Thoracic aorta (tissue), 2 donors: ENCODE measurements around the gene MDM4. TPM values are rescaled to one million over a fixed set of nuclear protein-coding genes. Genes with fewer than 3 reads are reported as not detected.
"Not testable (repeated sequence)": the region's sequence is repeated elsewhere in the genome, so short reads cannot be mapped to it uniquely, and the experiment has no call there.

Source experiments
- ATAC-seq: fragments of 150-250 bp; one replicate; pipeline ENCODE4 v1.8.0; 2017; ENCODE audit warnings: low read depth; ENCODE audit not compliant: insufficient number of reproducible peaks, low FRiP score
- DNase-seq: peaks from one replicate; pipeline ENCODE4 v3.0.0-alpha.2; 2020; ENCODE audit warnings: low spot score
- H3K27ac ChIP-seq, 2 donors: fragments of 200-600 bp; sonication (generic); 1 replicate in 1 of 2; 2 replicates in 1 of 2; pipeline ENCODE4 v1.5.1; 2016; ENCODE audit warnings: mild to moderate bottlenecking in 2 of 2, moderate library complexity in 2 of 2
- H3K27me3 ChIP-seq: fragments of 200-600 bp; sonication (generic); replicated peaks from 2 replicates; pipeline ENCODE4 v1.6.0; 2016; ENCODE audit warnings: mild to moderate bottlenecking; ENCODE audit not compliant: insufficient read depth
- H3K36me3 ChIP-seq: fragments of 200-600 bp; sonication (generic); one replicate; pipeline ENCODE4 v1.5.1; 2016
- H3K4me1 ChIP-seq, 2 donors: fragments of 200-600 bp; sonication (generic); 1 replicate in 1 of 2; 2 replicates in 1 of 2; pipeline versions ENCODE4 v1.5.1 to v1.6.0; 2016; ENCODE audit warnings: low read depth in 2 of 2, mild to moderate bottlenecking in 1 of 2; ENCODE audit not compliant: control insufficient read depth in 1 of 2
- H3K4me3 ChIP-seq: fragments of 200-600 bp; sonication (generic); 2 replicates; pipeline ENCODE4 v1.5.1; 2016; ENCODE audit warnings: mild to moderate bottlenecking
- H3K9me3 ChIP-seq: fragments of 200-600 bp; sonication (generic); 2 replicates; pipeline ENCODE4 v1.5.1; 2016
- total RNA-seq, 2 donors: library from RNA; depleted of rRNA; stranded (reverse); fragments of >200 nt; gene quantifications; one replicate each; pipeline versions ENCODE4 v1.1.0 to v1.2.3, GENCODE V29; 2016
- TF ChIP-seq, protein P1 (sequence below): fragments of 200-600 bp; sonication (generic); IDR thresholded peaks from one replicate; pipeline ENCODE4 v1.5.1; 2019; ENCODE audit warnings: antibody characterized with exemption

MDM4 gene
- total RNA-seq, 2 donors from 2014 or later, result 79.9 to 126 TPM

- Histone ChIP-seq H3K9me3 (no peaks in the 10 kb centered on the region), H3K36me3 (peaks cover 16% of the 10 kb centered on the region), H3K4me3 (no peak overlapping the region), H3K27me3 (no peaks in the 10 kb centered on the region), H3K4me1 (no peaks in the 10 kb centered on the region), H3K27ac (no peak overlapping the region)
- DNase-seq (no peak), ATAC-seq (no peak)
- TF ChIP-seq, protein P1, sequence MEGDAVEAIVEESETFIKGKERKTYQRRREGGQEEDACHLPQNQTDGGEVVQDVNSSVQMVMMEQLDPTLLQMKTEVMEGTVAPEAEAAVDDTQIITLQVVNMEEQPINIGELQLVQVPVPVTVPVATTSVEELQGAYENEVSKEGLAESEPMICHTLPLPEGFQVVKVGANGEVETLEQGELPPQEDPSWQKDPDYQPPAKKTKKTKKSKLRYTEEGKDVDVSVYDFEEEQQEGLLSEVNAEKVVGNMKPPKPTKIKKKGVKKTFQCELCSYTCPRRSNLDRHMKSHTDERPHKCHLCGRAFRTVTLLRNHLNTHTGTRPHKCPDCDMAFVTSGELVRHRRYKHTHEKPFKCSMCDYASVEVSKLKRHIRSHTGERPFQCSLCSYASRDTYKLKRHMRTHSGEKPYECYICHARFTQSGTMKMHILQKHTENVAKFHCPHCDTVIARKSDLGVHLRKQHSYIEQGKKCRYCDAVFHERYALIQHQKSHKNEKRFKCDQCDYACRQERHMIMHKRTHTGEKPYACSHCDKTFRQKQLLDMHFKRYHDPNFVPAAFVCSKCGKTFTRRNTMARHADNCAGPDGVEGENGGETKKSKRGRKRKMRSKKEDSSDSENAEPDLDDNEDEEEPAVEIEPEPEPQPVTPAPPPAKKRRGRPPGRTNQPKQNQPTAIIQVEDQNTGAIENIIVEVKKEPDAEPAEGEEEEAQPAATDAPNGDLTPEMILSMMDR, result no peak
Measured at GRCh38 chr1:204558467-204558866, 42.3 kb downstream of the MDM4 start.

GRCh38 chr1:204560002-204560401 is 43.8 kb downstream of the MDM4 start:
- H3K27me3 ChIP-seq, H3K4me1 ChIP-seq, H3K9me3 ChIP-seq, ATAC-seq, H3K27ac ChIP-seq, DNase-seq, H3K4me3 ChIP-seq: not testable (repeated sequence)
- peaks cover 16% of the 10 kb centered on the region for H3K36me3 ChIP-seq

DNA sequence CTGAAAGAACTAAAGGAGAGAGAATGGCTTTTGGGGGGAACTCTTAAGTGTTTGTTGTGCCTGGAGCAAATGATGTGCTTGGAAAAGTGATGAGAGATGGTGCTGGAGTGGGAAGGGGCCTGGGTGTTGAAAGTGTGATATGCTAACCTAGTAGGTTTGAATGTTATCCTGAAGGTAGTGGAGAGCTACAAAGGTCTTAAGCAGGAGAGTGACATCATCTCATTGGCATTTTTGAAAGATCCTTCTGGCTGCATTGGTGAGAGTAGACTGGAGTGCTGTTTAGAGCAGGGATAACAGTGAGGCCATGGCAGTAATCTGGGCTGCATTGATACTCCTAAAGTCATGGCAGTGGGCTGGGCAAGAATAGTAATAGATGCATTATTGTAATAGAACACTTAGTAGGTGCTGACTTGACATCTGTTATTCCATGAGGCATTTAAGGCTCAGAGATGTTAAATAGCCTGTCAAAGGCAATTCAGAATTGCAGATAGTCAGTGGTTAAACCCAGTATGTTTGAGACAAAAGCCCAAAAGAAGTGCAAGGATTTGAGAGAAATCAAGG is 44.5 kb downstream of the MDM4 start:
- no peak for ATAC-seq
- H3K4me1 ChIP-seq, result no peaks in the 10 kb centered on the region
- TF ChIP-seq, protein P1, result no peak
- H3K4me3 ChIP-seq, result no peak overlapping the region
- no peaks in the 10 kb centered on the region for H3K27me3 ChIP-seq
- no peak overlapping the region for H3K27ac ChIP-seq
- DNase-seq, result no peak
- H3K9me3 ChIP-seq, result no peaks in the 10 kb centered on the region
- H3K36me3 ChIP-seq, result peaks cover 10% of the 10 kb centered on the region

- ATAC-seq, result no peak
Measured at GRCh38 chr1:204562075-204562990, 46.1 kb downstream of the MDM4 start.

GRCh38 chr1:204563307-204563706 is 47.1 kb downstream of the MDM4 start:
- peaks cover 10% of the 10 kb centered on the region for H3K36me3 ChIP-seq
- H3K27ac ChIP-seq, result no peak overlapping the region
- H3K27me3 ChIP-seq, result no peaks in the 10 kb centered on the region
- H3K4me1 ChIP-seq, result no peaks in the 10 kb centered on the region
- TF ChIP-seq, protein P1, result no peak
- no peak for DNase-seq
- no peak for ATAC-seq
- H3K9me3 ChIP-seq, result no peaks in the 10 kb centered on the region
- no peak overlapping the region for H3K4me3 ChIP-seq

More at GRCh38 chr1:204562075-204562990, 46.1 kb downstream of the MDM4 start:
- no peak for DNase-seq
- H3K4me3 ChIP-seq, result no peak overlapping the region
- H3K9me3 ChIP-seq, result no peaks in the 10 kb centered on the region
- H3K36me3 ChIP-seq, result peaks cover 10% of the 10 kb centered on the region
- no peaks in the 10 kb centered on the region for H3K4me1 ChIP-seq
- TF ChIP-seq, protein P1, result no peak
- H3K27ac ChIP-seq, result no peak overlapping the region
- no peaks in the 10 kb centered on the region for H3K27me3 ChIP-seq
